Calu3 (cell line): ENCODE measurements around the gene ZNF407. TPM values are rescaled to one million over a fixed set of nuclear protein-coding genes. Genes with fewer than 3 reads are reported as not detected.

Source experiments
- BruUV-seq: library from RNA; stranded (reverse); fragments of 400-500 nt; replicated peaks from 2 replicates; lab custom pipeline; 2021; lab: Mats Ljungman, UMichigan
- CTCF ChIA-PET: fragments of 300-600 bp; sonication (Branson Sonifier 250); formaldehyde crosslinking; loops from one replicate; lab custom pipeline; 2022; ENCODE audit warnings: antibody characterized with exemption; lab: Charles Lee
- DNase-seq: peaks from one replicate; pipeline ENCODE4 v3.0.0; 2022
- H3K27ac Mint-ChIP-seq: one replicate; pipeline ENCODE4 v1.8.0; 2022; ENCODE audit warnings: mixed read lengths; ENCODE audit not compliant: unreplicated experiment
- H3K27me3 Mint-ChIP-seq: one replicate; pipeline ENCODE4 v1.8.0; 2022; ENCODE audit warnings: mixed read lengths; ENCODE audit not compliant: unreplicated experiment
- H3K36me3 Mint-ChIP-seq: one replicate; pipeline ENCODE4 v1.8.0; 2022; ENCODE audit warnings: mild to moderate bottlenecking, moderate library complexity, mixed read lengths; ENCODE audit not compliant: insufficient read depth, unreplicated experiment
- H3K4me1 Mint-ChIP-seq: one replicate; pipeline ENCODE4 v1.8.0; 2022; ENCODE audit warnings: mild to moderate bottlenecking, low read depth, mixed read lengths; ENCODE audit not compliant: unreplicated experiment
- H3K4me3 Mint-ChIP-seq: one replicate; pipeline ENCODE4 v1.8.0; 2022; ENCODE audit warnings: mild to moderate bottlenecking, low read depth, moderate library complexity, mixed read lengths; ENCODE audit not compliant: unreplicated experiment
- H3K9me3 Mint-ChIP-seq: one replicate; pipeline ENCODE4 v1.8.0; 2022; ENCODE audit warnings: low read depth, mixed read lengths; ENCODE audit not compliant: unreplicated experiment
- intact Hi-C: fragments of 100-400 bp; cut with micrococcal nuclease; formaldehyde crosslinking; loops from one replicate; pipeline ENCODE4 v1.10.0; 2022; ENCODE audit not compliant: unreplicated experiment
- total RNA-seq: library from RNA; stranded (reverse); gene quantifications from 2 replicates; pipeline ENCODE4 v1.2.3, GENCODE V29; 2022
- TF ChIP-seq, protein P1 (sequence below): fragments of 200-600 bp; IDR thresholded peaks from one replicate; pipeline ENCODE4 v1.8.0; 2022; ENCODE audit warnings: antibody characterized with exemption; ENCODE audit not compliant: unreplicated experiment

Gene ZNF407
- total RNA-seq, 1 experiment from 2014 or later, result 17.4 TPM

GRCh38 chr18:74870950-74871349, 273.3 kb downstream of the ZNF407 start:
- H3K9me3 Mint-ChIP-seq, result no peaks in the 10 kb centered on the region
- no peaks in the 10 kb centered on the region for H3K27me3 Mint-ChIP-seq
- no TSS peak for BruUV-seq
- H3K4me1 Mint-ChIP-seq, result peaks cover 11% of the 10 kb centered on the region
- H3K4me3 Mint-ChIP-seq, result no peak overlapping the region
- DNase-seq, result no peak
- CTCF ChIA-PET, result no interaction called here
- intact Hi-C loops, result no loop called here
- no peak overlapping the region for H3K27ac Mint-ChIP-seq
- H3K36me3 Mint-ChIP-seq, result no peaks in the 10 kb centered on the region
- TF ChIP-seq, protein P1, sequence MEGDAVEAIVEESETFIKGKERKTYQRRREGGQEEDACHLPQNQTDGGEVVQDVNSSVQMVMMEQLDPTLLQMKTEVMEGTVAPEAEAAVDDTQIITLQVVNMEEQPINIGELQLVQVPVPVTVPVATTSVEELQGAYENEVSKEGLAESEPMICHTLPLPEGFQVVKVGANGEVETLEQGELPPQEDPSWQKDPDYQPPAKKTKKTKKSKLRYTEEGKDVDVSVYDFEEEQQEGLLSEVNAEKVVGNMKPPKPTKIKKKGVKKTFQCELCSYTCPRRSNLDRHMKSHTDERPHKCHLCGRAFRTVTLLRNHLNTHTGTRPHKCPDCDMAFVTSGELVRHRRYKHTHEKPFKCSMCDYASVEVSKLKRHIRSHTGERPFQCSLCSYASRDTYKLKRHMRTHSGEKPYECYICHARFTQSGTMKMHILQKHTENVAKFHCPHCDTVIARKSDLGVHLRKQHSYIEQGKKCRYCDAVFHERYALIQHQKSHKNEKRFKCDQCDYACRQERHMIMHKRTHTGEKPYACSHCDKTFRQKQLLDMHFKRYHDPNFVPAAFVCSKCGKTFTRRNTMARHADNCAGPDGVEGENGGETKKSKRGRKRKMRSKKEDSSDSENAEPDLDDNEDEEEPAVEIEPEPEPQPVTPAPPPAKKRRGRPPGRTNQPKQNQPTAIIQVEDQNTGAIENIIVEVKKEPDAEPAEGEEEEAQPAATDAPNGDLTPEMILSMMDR, result no peak

- Mint-ChIP-seq H3K4me3 (no peak overlapping the region), H3K9me3 (no peaks in the 10 kb centered on the region), H3K27ac (no peak overlapping the region), H3K36me3 (no peaks in the 10 kb centered on the region), H3K27me3 (no peaks in the 10 kb centered on the region), H3K4me1 (peaks cover 11% of the 10 kb centered on the region)
- intact Hi-C loops, result no loop called here
- no peak for DNase-seq
- TF ChIP-seq, protein P1, result no peak
- CTCF ChIA-PET, result no interaction called here
- no TSS peak for BruUV-seq
Measured at GRCh38 chr18:74873629-74874028, 276.0 kb downstream of the ZNF407 start.

DNA sequence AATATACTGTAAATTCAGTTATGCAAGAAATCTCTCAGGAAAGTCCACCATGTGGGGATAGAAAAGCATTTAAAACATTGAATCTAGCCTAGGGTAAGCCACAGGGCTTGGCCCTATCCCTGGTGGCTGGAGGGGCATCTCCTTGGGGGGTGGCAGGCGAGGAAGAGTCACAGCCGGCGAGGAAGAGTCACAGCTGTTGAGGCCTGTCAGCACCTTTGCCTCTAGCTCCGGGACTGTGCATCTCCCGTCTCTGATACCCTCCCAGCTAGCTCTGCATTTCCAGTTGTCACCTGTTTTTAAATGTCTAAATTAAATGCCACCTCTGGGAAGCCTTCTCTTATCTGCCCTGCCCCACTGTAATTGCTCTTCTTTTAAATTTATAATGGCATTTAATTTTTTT, 276.7 kb downstream of the ZNF407 start:
- CTCF ChIA-PET, result no interaction called here
- Mint-ChIP-seq H3K36me3 (no peaks in the 10 kb centered on the region), H3K27ac (no peak overlapping the region), H3K9me3 (no peaks in the 10 kb centered on the region), H3K4me3 (no peak overlapping the region), H3K4me1 (peaks cover 8% of the 10 kb centered on the region), H3K27me3 (no peaks in the 10 kb centered on the region)
- BruUV-seq, result no TSS peak
- DNase-seq, result no peak
- intact Hi-C loops, result no loop called here
- TF ChIP-seq, protein P1, result no peak

DNA sequence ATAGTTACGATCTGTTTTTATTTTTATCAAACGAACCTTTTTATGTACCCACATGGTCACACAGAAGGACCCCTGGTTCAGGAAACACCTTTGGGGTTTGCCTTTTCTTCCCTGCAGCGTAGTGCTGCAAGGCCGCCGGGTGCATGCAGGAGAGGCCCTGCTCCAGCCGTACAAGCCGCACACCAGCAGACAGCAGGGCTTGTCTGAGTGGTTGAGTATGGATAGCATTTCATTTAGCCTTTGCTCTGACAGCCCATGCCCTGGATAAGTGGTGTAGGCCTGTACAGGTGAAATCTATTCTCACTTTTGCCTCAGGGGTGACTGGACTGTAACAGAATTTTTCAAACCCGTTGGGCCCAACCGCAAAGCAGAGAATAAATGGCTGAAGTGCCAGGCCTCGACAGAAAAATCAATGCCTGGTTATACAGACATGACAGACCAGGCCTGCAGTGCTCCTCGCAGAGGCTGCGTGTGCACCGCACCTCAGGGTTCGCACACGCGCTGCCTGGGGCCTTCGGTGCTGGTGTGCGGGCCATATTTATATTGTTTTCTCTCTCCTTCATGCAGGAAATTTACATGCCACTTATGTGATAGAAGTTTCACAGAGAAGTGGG, 279.1 kb downstream of the ZNF407 start:
- H3K27me3 Mint-ChIP-seq, result no peaks in the 10 kb centered on the region
- no peaks in the 10 kb centered on the region for H3K9me3 Mint-ChIP-seq
- no peaks in the 10 kb centered on the region for H3K36me3 Mint-ChIP-seq
- no peak overlapping the region for H3K27ac Mint-ChIP-seq
- no peak overlapping the region for H3K4me3 Mint-ChIP-seq
- DNase-seq, result no peak
- intact Hi-C loops, result no loop called here
- H3K4me1 Mint-ChIP-seq, result no peaks in the 10 kb centered on the region
- TF ChIP-seq, protein P1, result no peak
- CTCF ChIA-PET, result no interaction called here
- no TSS peak for BruUV-seq
